ENCODE measurements around the gene SCAMP1.
"Not testable (repeated sequence)": the region's sequence is repeated elsewhere in the genome, so short reads cannot be mapped to it uniquely, and the experiment has no call there.

The SCAMP1 gene, protein sequence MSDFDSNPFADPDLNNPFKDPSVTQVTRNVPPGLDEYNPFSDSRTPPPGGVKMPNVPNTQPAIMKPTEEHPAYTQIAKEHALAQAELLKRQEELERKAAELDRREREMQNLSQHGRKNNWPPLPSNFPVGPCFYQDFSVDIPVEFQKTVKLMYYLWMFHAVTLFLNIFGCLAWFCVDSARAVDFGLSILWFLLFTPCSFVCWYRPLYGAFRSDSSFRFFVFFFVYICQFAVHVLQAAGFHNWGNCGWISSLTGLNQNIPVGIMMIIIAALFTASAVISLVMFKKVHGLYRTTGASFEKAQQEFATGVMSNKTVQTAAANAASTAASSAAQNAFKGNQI

GRCh38 chr5:78359831-78360673, at the start of gene SCAMP1:
TSS of gene SCAMP1 (plus strand) at chr5:78360617. CDS start at chr5:78360672, 55 bp downstream.
- DNase-seq (ENCODE audit: insufficient read length, low spot score) = peak; percentile 76
- peak; percentile 89 for FAIRE-seq

- DNase-seq (ENCODE audit: insufficient read length, low spot score) (no peak), FAIRE-seq (no peak)
Observed at GRCh38 chr5:78317515-78317914, 42.9 kb upstream of the SCAMP1 start.

- FAIRE-seq (no peak), DNase-seq (ENCODE audit: insufficient read length, low spot score) (no peak)
Observed at GRCh38 chr5:78318337-78318736, 42.1 kb upstream of the SCAMP1 start.

DNA sequence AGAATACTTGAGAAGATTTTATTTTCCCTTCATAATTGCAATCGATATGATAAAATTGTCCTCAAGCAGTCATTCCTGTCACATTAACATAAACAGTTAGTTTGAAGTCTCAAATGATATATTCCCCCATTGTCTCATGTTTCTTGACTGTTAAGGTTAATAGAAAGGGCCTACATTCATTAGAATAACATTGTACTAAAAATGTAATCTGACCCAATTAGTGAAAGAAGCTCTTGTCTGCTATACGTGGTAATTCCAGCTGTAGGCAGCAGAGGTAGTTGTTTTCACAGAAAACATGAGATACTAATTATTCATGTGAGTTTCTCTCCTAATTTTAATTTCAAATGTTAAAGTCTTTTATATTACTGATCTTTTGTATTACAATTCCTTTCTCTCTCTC, 40.0 kb upstream of the SCAMP1 start:
- FAIRE-seq (peak; percentile 78), DNase-seq (ENCODE audit: insufficient read length, low spot score) (no peak)

- DNase-seq (ENCODE audit: insufficient read length, low spot score) = no peak
- no peak for FAIRE-seq
Observed at GRCh38 chr5:78323241-78323640, 37.2 kb upstream of the SCAMP1 start.

DNA sequence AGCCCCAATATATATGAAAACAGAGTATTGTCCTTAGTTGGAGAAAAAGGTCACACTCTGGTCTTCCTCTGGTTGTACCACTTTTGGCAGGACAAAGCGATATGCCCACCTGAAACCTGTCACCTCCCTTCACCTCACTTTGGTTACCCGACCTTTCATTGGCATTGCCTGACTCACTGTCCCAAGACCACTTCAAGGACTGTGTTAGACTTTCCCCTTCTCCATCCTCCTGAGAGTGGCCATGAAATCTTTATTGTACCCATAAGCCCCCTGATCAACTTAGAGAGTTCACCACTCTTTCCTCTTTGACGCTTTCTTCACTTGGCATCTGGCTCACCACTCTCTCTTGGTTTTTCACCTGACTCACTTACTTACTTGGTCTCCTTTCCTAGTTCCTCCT, 33.5 kb upstream of the SCAMP1 start:
- FAIRE-seq = no peak
- no peak for DNase-seq (ENCODE audit: insufficient read length, low spot score)

DNA sequence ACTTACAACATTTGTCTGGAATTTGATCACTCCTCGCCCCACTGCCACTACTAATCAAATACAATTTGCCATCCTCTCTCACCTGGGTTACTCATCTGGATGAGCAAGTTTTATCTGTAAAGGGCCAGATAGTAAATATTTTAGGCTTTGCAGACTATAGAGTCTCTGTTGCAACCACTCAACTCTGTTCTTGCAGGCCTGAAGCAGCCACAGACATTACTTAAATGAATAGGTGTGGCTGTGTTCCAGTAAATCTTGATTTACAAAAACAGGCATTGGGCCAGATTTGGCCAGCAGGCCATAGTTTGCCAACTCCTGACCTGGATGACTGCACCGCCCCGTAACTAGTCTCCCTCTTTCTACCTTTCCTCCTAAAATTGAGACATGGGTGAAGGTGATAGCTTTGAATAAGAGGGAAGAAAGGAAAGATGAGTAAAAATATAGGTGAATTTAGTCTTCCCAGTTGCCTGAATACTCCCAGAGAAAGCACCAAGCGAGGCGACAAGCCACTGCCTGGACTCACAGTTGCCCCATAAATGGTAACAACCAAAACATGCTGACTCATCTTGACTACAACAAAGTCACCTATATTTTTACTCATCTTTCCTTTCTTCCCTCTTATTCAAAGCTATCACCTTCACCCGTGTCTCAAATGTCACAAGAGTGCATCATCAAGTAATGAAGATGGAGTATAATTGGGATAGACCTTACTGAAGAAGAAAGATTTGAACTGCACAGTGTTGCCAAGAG, 32.5 kb upstream of the SCAMP1 start:
- FAIRE-seq (no peak), DNase-seq (ENCODE audit: insufficient read length, low spot score) (no peak)

DNA sequence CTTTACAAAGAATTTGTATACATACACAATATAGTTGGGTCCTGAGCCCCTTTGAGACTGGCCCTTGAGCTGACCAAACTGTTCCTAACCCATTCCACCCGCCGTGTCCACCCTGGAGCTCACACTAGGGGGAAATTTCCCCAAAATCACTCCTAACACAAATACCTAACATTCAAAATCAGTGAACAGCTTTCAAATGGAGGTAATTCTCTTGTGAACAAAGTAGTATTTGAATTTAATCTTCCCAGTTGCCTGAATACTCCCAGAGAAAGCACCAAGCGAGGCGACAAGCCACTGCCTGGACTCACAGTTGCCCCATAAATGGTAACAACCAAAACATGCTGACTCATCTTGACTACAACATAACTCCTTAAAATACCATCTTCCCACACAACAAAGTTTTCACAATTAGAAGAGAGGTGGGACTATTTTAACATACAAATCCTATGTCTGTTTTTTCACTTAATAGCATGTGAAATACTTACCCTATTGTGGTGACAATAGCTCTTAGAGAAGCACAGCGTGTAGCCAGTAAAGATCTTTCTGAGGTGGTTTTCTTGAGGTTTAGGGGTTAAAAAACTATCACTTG, 31.7 kb upstream of the SCAMP1 start:
- FAIRE-seq (no peak), DNase-seq (ENCODE audit: insufficient read length, low spot score) (no peak)

DNA sequence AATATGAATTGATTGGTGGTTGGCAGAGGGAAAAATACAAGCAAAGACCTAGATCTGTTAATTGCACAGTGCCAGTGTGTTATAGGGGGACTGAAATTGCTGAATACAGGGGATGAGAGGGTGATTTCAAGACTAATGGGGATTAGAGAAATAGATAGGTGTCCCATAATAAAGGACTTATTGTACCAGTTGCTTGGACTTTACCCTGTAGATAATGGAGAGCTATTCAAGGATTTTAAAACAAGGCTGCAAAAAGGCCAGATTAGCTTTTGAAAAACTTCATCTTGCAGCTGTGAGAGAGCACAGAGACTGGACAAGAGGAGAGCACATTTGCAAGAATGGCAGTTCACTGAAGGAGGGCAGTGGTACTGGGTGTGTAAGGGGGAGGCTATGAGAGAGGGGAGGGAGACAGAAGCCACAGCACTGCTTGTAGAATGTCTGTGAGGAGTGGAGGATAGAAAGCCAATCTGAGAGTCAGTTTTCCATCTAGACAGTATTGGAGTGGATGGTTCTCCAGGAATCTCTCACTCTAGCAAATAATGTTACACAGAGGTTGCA, 28.8 kb upstream of the SCAMP1 start:
- FAIRE-seq (no peak), DNase-seq (ENCODE audit: insufficient read length, low spot score) (no peak)

- DNase-seq (ENCODE audit: insufficient read length, low spot score) (no peak), FAIRE-seq (no peak)
Observed at GRCh38 chr5:78334811-78335210, 25.6 kb upstream of the SCAMP1 start.

DNA sequence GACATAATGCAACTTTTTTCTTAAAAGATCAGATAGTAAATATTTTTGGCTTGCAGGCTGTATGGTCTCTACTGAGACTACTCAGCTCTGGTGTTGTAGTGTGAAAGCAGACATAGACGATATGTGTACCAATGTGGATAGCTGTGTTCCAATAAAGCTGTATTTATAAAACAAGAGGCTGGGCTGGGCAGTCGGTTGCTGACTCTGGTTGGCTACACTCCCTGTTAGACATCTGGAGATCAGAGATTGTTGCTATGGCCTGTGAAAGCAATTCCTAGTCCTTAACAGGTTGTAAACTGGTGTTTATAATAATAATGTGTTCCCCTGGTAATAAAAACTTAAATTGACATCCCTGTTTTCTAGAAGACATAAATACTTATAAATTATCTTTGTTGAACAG, 24.4 kb upstream of the SCAMP1 start:
- DNase-seq (ENCODE audit: insufficient read length, low spot score) (no peak), FAIRE-seq (no peak)

- DNase-seq (ENCODE audit: insufficient read length, low spot score) = no peak
Observed at GRCh38 chr5:78336698-78337097, 23.7 kb upstream of the SCAMP1 start.

GRCh38 chr5:78339617-78340436, 20.6 kb upstream of the SCAMP1 start:
- DNase-seq (ENCODE audit: insufficient read length, low spot score) (no peak), FAIRE-seq (no peak)

More at GRCh38 chr5:78336698-78337097, 23.7 kb upstream of the SCAMP1 start:
- no peak for FAIRE-seq

GRCh38 chr5:78341440-78341839, 19.0 kb upstream of the SCAMP1 start:
- no peak for DNase-seq (ENCODE audit: insufficient read length, low spot score)
- FAIRE-seq = no peak

GRCh38 chr5:78345485-78345884, 14.9 kb upstream of the SCAMP1 start:
- no peak for DNase-seq (ENCODE audit: insufficient read length, low spot score)
- peak; percentile 14 for FAIRE-seq

- DNase-seq (ENCODE audit: insufficient read length, low spot score) (no peak), FAIRE-seq (no peak)
Observed at GRCh38 chr5:78353520-78353919, 6.9 kb upstream of the SCAMP1 start.

DNA sequence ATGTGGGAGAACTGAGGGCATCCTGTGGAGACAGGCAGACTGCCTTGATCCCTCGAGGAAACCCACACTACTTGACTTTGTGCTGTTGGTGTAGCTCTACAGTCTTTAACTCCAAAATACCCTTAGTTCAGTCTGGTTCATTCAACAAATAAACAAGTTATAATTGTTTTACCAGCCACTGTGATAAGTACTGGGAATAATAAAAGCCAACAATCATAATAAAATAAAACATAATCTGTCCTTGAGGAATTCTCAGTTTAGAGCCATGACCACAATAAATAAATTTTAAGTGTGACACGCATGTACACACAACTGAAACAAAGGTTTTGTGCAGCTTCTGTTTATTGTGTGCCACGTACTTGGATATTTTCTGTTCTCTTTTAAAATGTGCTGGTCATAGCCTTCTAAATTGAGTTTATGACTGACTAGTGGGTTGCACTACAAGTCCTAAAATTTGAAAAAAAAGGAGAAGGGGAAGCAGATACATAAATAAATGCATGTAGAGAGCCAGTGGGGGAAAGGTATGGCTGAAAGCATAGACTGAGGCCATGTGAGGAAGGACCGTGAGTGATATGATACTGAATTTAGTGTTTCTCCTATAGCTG, 6.2 kb upstream of the SCAMP1 start:
- FAIRE-seq = no peak
- no peak for DNase-seq (ENCODE audit: insufficient read length, low spot score)

- no peak for DNase-seq (ENCODE audit: insufficient read length, low spot score)
Observed at GRCh38 chr5:78355561-78355960, 4.9 kb upstream of the SCAMP1 start.

GRCh38 chr5:78359455-78359830, 974 bp upstream of the SCAMP1 start:
- DNase-seq (ENCODE audit: insufficient read length, low spot score); FAIRE-seq: not testable (repeated sequence)

More at GRCh38 chr5:78355561-78355960, 4.9 kb upstream of the SCAMP1 start:
- FAIRE-seq = no peak

DNA sequence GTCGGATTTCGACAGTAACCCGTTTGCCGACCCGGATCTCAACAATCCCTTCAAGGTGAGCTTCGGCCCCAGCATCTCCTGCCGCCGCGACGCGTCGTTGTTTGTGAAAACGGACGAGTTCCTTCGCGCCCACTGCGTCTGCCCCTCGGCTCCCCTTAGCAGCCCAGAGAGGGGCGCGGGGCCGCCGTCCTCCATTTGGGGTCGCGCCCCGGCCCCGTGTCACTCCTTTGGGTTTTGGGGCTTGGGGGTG, 182 bp downstream of the SCAMP1 start:
- DNase-seq (ENCODE audit: insufficient read length, low spot score) = no peak
- FAIRE-seq = no peak

Data from GM19239 (cell line).